DOHH2 (cell line): Measurements from ENCODE around the gene UTP11.

Experiments
- H3F3A ChIP-seq: fragments of 200-600 bp; sonication (generic), shearing (Covaris generic); 2 replicates; pipeline ENCODE4 v1.6.0; 2016; ENCODE audit warnings: antibody characterized with exemption, mild to moderate bottlenecking; ENCODE audit not compliant: control insufficient read depth, insufficient read depth
- H3K27ac ChIP-seq: fragments of 200-600 bp; sonication (generic); 2 replicates; pipeline ENCODE4 v1.5.1; 2014; ENCODE audit warnings: low read depth, mild to moderate bottlenecking, low read length, moderate library complexity
- H3K27me3 ChIP-seq: fragments of 200-600 bp; sonication (generic); 2 replicates; pipeline ENCODE4 v1.6.1; 2014; ENCODE audit warnings: mild to moderate bottlenecking, low read length, mixed read lengths; ENCODE audit not compliant: control insufficient read depth
- H3K36me3 ChIP-seq: fragments of 200-600 bp; sonication (generic); 2 replicates; pipeline ENCODE4 v1.6.1; 2014; ENCODE audit warnings: mild to moderate bottlenecking, low read length, moderate library complexity, mixed read lengths; ENCODE audit not compliant: control insufficient read depth
- H3K4me1 ChIP-seq: fragments of 200-600 bp; sonication (generic); 2 replicates; pipeline ENCODE4 v1.6.1; 2014; ENCODE audit warnings: mild to moderate bottlenecking, low read length, mixed read lengths; ENCODE audit not compliant: control insufficient read depth
- H3K4me2 ChIP-seq: fragments of 200-600 bp; sonication (generic); 2 replicates; pipeline ENCODE4 v1.6.0; 2014; ENCODE audit warnings: mild to moderate bottlenecking, low read length, moderate library complexity
- H3K4me3 ChIP-seq: fragments of 200-600 bp; sonication (generic); 2 replicates; pipeline ENCODE4 v1.5.1; 2014; ENCODE audit warnings: mild to moderate bottlenecking, low read length, mixed read lengths
- H3K79me2 ChIP-seq: fragments of 200-600 bp; sonication (generic); 2 replicates; pipeline ENCODE4 v1.6.1; 2014; ENCODE audit warnings: mild to moderate bottlenecking, low read length, mixed read lengths; ENCODE audit not compliant: control insufficient read depth
- H3K9me2 ChIP-seq: fragments of 200-600 bp; sonication (generic); replicated peaks from 2 replicates; pipeline ENCODE4 v1.6.1; 2014; ENCODE audit warnings: mild to moderate bottlenecking, low read length, mixed read lengths; ENCODE audit not compliant: control insufficient read depth
- H3K9me3 ChIP-seq: fragments of 200-600 bp; sonication (generic); 2 replicates; pipeline ENCODE4 v1.6.1; 2014; ENCODE audit warnings: antibody characterized with exemption, low read length, mixed read lengths; ENCODE audit not compliant: control insufficient read depth, insufficient read depth
- H4K20me1 ChIP-seq: fragments of 200-600 bp; sonication (generic); 2 replicates; pipeline ENCODE4 v1.6.0; 2014; ENCODE audit warnings: low read depth, mild to moderate bottlenecking, antibody characterized with exemption, low read length, moderate library complexity; ENCODE audit not compliant: control insufficient read depth, insufficient read depth
- EZH2phosphoT487 ChIP-seq: fragments of 200-600 bp; sonication (generic); IDR thresholded peaks from 2 replicates; pipeline ENCODE4 v1.6.1; 2017; ENCODE audit warnings: borderline replicate concordance, mild to moderate bottlenecking, antibody characterized with exemption, low read length, moderate library complexity, mixed read lengths
- TF ChIP-seq, protein P1 (sequence below): fragments of 200-600 bp; sonication (generic); IDR thresholded peaks from one replicate; pipeline ENCODE4 v1.5.1; 2014; ENCODE audit warnings: antibody characterized with exemption, mild to moderate bottlenecking, low read depth, low read length; ENCODE audit not compliant: poor library complexity, severe bottlenecking

UTP11 gene

DNA sequence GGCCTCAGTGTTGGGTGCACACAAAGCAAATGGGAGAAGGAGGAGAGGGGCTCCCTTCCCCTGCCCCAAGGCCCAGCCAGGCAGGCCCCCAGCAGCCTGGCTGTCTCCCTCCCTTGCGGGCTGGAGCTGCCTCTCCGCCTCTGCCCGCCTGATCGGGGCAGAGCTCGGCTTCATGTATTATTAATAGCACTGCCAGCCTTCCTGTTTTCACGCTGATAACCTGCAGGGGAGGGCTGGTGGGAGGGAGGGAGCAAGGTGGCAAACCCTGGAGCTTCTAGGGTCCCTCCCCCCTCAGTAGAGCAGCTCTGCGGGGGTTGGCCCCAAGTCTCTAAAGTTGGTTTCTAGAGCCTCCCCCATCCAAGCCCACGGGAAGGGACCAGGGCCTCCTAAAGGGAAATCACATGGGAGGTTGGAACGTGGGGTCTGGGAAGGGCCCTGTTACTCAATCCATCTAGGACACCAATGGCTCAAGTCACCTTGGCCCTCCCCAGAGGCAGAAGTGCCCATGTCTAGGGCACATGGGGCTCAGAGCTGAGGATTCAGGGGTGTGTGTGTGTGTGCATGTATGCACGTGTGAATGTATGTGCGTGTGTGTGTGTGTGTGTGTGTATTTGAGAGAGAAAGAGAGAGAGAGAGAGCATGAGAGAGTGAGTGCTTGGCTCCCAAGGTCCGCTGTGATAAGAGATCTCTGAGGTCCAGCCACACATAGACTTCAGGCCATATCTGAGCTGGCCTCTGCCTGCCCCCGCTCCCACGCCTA is 55.9 kb downstream of the UTP11 start:
- H3K79me2 ChIP-seq, result no peaks in the 10 kb centered on the region

DNA sequence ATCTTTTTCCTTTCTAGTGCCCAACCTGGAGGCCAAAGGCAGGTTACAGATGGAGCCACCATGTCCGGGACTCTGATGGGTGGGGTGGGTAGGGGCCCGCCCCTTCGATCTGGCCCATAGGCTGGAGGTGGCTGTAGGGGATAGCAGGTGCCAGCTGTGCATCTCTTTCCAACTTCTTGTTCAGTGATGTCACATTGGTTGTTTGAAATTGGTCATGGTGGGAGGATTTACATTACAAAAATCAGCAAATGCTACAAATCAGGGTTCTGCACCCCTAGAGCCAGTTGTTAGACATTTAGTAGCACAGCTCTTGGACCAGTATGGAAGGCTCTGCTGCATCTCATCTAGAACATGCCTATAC is 56.4 kb downstream of the UTP11 start:
- no peak overlapping the region for H3K4me2 ChIP-seq
- H3F3A ChIP-seq, result no peaks in the 10 kb centered on the region
- peaks cover 6% of the 10 kb centered on the region; the same call in 1 of the 2 replicates for H3K4me1 ChIP-seq
- H3K4me3 ChIP-seq, result no peak overlapping the region
- no peaks in the 10 kb centered on the region for H3K9me3 ChIP-seq
- TF ChIP-seq, protein P1, sequence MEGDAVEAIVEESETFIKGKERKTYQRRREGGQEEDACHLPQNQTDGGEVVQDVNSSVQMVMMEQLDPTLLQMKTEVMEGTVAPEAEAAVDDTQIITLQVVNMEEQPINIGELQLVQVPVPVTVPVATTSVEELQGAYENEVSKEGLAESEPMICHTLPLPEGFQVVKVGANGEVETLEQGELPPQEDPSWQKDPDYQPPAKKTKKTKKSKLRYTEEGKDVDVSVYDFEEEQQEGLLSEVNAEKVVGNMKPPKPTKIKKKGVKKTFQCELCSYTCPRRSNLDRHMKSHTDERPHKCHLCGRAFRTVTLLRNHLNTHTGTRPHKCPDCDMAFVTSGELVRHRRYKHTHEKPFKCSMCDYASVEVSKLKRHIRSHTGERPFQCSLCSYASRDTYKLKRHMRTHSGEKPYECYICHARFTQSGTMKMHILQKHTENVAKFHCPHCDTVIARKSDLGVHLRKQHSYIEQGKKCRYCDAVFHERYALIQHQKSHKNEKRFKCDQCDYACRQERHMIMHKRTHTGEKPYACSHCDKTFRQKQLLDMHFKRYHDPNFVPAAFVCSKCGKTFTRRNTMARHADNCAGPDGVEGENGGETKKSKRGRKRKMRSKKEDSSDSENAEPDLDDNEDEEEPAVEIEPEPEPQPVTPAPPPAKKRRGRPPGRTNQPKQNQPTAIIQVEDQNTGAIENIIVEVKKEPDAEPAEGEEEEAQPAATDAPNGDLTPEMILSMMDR, result no peak
- TF ChIP-seq EZH2phosphoT487, result no peak
- H3K9me2 ChIP-seq, result no peaks in the 10 kb centered on the region
- no peaks in the 10 kb centered on the region for H4K20me1 ChIP-seq
- peaks cover 34% of the 10 kb centered on the region for H3K27me3 ChIP-seq
- no peaks in the 10 kb centered on the region for H3K79me2 ChIP-seq
- H3K36me3 ChIP-seq, result no peaks in the 10 kb centered on the region
- H3K27ac ChIP-seq, result no peak overlapping the region

More for the DNA sequence above, 55.9 kb downstream of the UTP11 start:
- H3K27ac ChIP-seq, result no peak overlapping the region
- no peaks in the 10 kb centered on the region for H3K36me3 ChIP-seq
- H3K9me3 ChIP-seq, result no peaks in the 10 kb centered on the region
- H3K4me3 ChIP-seq, result no peak overlapping the region
- H3K4me1 ChIP-seq, result peaks cover 6% of the 10 kb centered on the region; the same call in 1 of the 2 replicates
- H4K20me1 ChIP-seq, result no peaks in the 10 kb centered on the region
- TF ChIP-seq EZH2phosphoT487, result no peak
- TF ChIP-seq, protein P1, result no peak
- H3K9me2 ChIP-seq, result no peaks in the 10 kb centered on the region
- peak overlapping the region; percentile 0; the same call in 1 of the 2 replicates for H3K4me2 ChIP-seq
- peaks cover 34% of the 10 kb centered on the region for H3K27me3 ChIP-seq
- H3F3A ChIP-seq, result no peaks in the 10 kb centered on the region

DNA sequence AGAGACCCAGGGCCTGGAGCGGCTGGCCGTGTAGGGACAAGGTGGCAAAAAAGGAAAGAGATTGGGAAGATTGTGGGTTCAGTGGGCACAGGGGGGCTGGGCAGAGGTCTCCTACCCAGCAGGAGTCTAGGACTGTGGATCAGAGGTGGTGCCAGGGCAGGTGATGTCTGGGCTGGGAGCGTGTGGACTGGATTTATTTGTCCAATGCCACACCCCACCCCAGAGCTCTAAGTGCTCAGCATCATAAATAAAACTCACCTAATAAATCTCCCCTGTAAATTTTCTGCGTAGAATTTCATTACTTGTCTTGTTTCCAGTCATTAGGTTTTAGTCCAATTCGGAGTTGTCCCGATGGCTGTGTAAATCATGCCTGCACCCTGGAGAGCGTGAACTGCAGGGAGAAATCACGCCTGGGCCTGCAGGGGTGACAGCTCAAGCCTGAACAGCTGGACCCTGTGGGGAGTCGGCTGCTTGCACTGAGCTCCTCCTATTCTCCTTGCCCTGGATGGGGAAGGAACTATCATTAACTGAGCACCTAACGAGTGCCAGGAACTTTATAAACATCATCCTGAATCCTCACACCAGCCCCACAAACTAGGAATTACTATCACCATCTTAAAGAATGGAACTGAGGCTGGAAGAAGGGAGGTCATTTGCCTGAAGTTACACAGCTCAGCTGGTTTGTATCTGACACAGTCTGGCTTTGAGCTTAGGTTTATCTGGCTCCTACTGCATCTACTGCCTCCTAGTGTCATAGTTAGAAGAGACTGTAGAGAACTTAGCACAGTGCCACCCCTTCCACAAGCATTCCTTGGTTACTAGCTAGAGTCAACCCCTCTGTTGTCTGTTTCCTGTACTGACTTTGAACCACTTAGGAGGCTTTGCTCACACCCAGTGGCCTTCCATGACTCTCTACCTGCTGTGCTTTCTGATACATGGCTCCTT is 59.0 kb downstream of the UTP11 start:
- H3K4me1 ChIP-seq, result peaks cover 6% of the 10 kb centered on the region; the same call in 1 of the 2 replicates
- H4K20me1 ChIP-seq, result no peaks in the 10 kb centered on the region
- peaks cover 34% of the 10 kb centered on the region for H3K27me3 ChIP-seq
- H3K36me3 ChIP-seq, result no peaks in the 10 kb centered on the region
- no peaks in the 10 kb centered on the region for H3K79me2 ChIP-seq
- no peak overlapping the region for H3K27ac ChIP-seq
- no peaks in the 10 kb centered on the region for H3K9me2 ChIP-seq
- H3K4me2 ChIP-seq, result no peak overlapping the region
- no peaks in the 10 kb centered on the region for H3F3A ChIP-seq
- H3K9me3 ChIP-seq, result no peaks in the 10 kb centered on the region
- TF ChIP-seq EZH2phosphoT487, result no peak
- TF ChIP-seq, protein P1, result peak; percentile 60
- no peak overlapping the region for H3K4me3 ChIP-seq
